AG09319 (cell line): ENCODE measurements around the gene PPP1R3F.

Experiments used
- DNase-seq: peaks from one replicate; pipeline ENCODE4 v3.0.0-alpha.2; 2010; ENCODE audit warnings: low read depth; ENCODE audit errors: extremely low read depth
- TF ChIP-seq, protein P1 (sequence below): IDR thresholded peaks from 2 replicates; pipeline ENCODE4 v1.5.1; 2011; ENCODE audit warnings: low read depth, mild to moderate bottlenecking, inconsistent platforms, low read length, moderate library complexity

Gene PPP1R3F, protein sequence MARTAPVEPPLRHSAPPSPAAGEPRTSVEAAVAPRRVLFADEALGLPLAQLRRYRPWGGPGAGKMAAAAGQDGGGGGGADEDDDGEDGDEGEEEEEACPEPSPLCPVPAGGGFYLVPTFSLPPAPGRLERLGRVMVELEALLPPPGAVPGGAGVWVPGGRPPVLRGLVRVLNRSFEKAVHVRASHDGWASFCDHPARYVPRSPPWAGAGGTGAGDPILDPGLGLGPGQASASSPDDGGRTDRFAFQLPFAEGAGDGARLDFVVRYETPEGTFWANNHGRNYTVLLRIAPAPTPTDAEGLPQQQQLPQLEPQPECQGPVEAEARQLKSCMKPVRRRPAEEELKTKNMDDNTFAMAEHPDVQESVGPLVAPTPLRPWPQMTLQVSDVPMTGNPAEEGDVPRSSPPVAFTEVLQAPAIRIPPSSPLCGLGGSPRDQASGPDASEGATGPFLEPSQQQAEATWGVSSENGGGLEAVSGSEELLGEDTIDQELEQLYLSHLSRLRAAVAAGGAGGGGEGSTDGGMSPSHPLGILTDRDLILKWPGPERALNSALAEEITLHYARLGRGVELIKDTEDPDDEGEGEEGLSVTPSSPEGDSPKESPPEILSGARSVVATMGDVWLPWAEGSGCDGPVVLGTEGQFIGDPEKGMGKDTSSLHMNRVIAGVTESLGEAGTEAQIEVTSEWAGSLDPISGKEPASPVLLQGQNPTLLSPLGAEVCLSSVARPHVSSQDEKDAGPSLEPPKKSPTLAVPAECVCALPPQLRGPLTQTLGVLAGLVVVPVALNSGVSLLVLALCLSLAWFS

DNA sequence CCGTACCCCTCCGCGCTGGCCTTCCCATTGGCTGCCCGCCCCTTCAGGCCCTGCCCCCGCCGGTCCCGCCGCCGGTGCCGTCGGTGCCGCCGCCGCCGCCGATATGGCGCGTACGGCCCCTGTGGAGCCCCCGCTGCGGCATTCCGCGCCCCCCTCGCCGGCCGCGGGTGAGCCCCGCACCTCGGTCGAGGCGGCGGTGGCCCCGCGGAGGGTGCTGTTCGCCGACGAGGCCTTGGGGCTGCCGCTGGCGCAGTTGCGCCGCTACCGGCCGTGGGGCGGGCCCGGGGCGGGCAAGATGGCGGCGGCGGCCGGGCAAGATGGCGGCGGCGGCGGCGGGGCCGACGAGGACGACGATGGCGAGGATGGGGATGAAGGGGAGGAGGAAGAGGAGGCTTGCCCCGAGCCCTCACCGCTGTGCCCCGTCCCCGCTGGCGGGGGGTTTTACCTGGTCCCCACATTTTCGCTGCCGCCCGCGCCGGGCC is at the start of gene PPP1R3F:
PPP1R3F (plus strand) TSS at position 27 of the 482 bp plus-strand sequence; CDS start at position 104, 77 bp downstream.
- no peak for DNase-seq
- TF ChIP-seq, protein P1, sequence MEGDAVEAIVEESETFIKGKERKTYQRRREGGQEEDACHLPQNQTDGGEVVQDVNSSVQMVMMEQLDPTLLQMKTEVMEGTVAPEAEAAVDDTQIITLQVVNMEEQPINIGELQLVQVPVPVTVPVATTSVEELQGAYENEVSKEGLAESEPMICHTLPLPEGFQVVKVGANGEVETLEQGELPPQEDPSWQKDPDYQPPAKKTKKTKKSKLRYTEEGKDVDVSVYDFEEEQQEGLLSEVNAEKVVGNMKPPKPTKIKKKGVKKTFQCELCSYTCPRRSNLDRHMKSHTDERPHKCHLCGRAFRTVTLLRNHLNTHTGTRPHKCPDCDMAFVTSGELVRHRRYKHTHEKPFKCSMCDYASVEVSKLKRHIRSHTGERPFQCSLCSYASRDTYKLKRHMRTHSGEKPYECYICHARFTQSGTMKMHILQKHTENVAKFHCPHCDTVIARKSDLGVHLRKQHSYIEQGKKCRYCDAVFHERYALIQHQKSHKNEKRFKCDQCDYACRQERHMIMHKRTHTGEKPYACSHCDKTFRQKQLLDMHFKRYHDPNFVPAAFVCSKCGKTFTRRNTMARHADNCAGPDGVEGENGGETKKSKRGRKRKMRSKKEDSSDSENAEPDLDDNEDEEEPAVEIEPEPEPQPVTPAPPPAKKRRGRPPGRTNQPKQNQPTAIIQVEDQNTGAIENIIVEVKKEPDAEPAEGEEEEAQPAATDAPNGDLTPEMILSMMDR, result no peak

DNA sequence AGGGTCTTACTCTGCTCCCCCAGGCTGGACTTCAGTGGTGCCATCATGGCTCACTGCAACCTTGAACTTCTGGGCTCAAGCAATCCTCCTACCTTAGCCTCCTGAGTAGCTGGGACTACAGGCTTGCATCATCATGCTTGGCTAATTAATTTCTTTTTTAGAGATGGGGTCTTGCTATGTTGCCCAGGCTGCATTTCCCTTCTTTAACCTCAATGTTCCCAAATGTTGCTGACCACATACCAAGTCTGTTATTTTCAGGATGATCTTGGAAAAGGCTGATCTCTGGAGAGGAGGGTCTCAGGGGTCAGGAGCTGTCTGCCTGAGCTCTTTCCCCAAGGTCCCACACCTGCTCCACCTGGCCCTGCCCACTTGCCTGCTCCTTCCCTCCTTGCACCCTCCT is 49.5 kb upstream of the PPP1R3F start:
- TF ChIP-seq, protein P1, result no peak
- no peak for DNase-seq

DNA sequence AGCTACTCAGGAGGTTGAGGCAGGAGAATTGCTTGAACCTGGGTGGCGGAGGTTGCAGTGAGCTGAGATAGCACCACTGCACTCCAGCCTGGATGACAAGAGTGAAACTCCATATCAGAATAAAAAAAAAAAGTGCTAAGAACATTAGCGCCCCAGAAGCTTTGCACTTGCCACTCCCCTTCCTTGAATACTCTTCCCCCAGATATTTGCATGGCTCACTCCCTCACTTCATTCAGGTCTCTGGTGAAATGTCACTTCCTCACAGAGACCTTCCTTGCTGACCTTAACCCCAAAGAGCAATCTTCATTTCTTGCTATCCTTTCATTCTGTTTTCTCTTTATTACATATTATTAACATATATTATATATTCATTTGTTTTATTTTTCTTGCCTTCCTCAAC is 47.7 kb upstream of the PPP1R3F start:
- DNase-seq, result no peak

DNA sequence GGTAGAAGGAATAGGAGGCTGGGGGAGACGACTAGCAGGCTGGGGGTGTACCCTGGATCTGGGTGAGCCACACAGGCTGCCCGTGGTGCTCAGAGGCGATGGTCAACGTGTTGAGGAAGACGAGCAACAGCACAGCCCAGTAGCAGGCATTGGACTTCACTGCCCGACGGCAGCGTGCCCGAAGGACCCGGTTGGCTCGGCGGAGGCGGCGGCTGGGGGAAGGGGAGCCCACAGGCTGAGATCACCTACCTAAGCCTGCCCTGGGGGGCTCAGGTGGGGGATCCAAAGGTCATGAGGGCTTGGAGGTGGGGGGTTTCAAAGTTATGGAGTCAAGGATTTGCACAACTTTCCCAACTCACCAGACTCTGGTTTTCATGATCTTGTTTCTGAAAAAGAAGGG is 43.7 kb upstream of the PPP1R3F start:
- no peak for DNase-seq
- TF ChIP-seq, protein P1, result no peak

More for the DNA sequence above, 47.7 kb upstream of the PPP1R3F start:
- TF ChIP-seq, protein P1, result no peak

DNA sequence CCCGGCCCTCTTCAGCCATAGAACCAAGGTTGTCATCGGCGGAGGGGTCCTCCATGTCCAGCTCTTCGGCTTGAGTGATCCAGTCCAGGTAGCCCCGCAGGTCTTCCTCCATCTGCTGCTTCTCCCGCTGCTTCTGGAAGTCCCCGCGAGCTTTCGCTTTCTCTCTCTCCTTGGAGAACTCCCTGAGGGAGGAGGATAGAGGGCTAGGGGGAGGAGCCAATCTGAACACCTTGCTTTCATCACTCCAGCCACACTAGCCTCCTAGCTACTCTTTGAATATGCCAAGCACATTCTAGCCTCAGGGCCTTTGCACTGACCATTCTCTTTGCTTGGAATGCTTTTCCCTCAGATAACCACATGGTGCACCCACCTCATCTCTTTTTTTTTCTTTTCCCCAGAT is 42.6 kb upstream of the PPP1R3F start:
- TF ChIP-seq, protein P1, result no peak

DNA sequence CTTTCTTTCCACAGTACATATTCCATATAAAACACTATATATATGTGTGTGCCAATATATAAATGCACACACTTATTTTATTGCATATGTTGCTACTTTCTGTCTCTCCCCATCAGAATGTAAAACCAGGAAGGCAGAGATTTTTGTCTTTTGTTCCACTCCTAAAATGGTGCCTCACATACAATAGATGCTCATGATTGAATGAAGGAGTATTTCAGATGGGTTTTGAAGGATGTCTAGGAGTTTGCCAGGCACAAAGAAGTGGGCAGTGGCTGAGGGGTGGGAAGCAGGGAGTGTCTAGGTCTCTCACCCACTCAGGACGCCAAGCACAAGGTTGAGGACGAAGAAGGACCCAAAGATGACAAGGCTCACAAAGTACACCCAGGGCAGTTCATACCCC is 41.9 kb upstream of the PPP1R3F start:
- DNase-seq, result no peak
- TF ChIP-seq, protein P1, result no peak

More for the DNA sequence above, 42.6 kb upstream of the PPP1R3F start:
- no peak for DNase-seq

DNA sequence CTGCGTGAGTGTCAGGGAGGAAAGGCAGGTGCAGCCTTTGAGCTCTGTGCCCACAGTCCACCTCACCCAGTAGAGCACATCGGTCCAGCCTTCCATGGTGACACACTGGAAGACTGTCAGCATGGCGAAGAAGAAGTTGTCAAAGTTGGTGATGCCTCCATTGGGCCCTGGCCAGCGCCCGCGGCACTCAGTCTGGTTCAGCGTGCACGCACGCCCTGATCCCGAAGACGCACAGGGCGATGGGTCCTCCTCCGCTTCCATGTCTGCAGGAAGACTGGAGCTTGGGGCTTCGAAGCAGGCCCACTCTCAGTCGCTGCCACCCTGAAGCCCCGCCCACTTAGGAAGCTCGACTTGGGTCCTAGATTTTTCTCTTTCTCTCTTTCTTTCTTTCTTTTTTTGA is 41.4 kb upstream of the PPP1R3F start:
- TF ChIP-seq, protein P1, result no peak
- DNase-seq, result no peak
